Nucleus accumbens (tissue), 56 donors: ENCODE results near the gene ATXN7L3.

ENCODE experiments used
- DNase-seq, 56 donors: peaks; one replicate each; lab custom pipeline; 2025; lab: John Stamatoyannopoulos, UW

Gene ATXN7L3

GRCh38 chr17:44203731-44204440 lies 4.2 kb upstream of the ATXN7L3 start:
- DNase-seq: peak in 5 of 56 donors; percentile 2 to 58 (median 6)

- no peak for DNase-seq
Measured at GRCh38 chr17:44202756-44203155, 3.1 kb upstream of the ATXN7L3 start.

GRCh38 chr17:44200478-44201155 lies 933 bp upstream of the ATXN7L3 start:
- DNase-seq: peak in 4 of 56 donors; percentile 34 to 53 (median 50)

GRCh38 chr17:44198721-44199552 lies 747 bp downstream of the ATXN7L3 start:
- DNase-seq: peak in 33 of 56 donors; percentile 16 to 67 (median 45)

GRCh38 chr17:44197980-44198720 lies 1.5 kb downstream of the ATXN7L3 start:
- DNase-seq: peak in 17 of 56 donors; percentile 10 to 53 (median 39)

- DNase-seq: no peak
Measured at GRCh38 chr17:44197107-44197506, 2.6 kb downstream of the ATXN7L3 start.

- no peak for DNase-seq
Measured at GRCh38 chr17:44193326-44194084, 6.2 kb downstream of the ATXN7L3 start.

GRCh38 chr17:44192750-44193149 lies 6.9 kb downstream of the ATXN7L3 start:
- no peak for DNase-seq

GRCh38 chr17:44191941-44192496 lies 7.7 kb downstream of the ATXN7L3 start:
- no peak for DNase-seq

- no peak for DNase-seq
Measured at GRCh38 chr17:44191369-44191768, 8.3 kb downstream of the ATXN7L3 start.

- DNase-seq: no peak
Measured at GRCh38 chr17:44190481-44190880, 9.2 kb downstream of the ATXN7L3 start.

- no peak for DNase-seq
Measured at GRCh38 chr17:44188576-44189403, 10.9 kb downstream of the ATXN7L3 start.

- peak in 4 of 56 donors; percentile 84 to 86 (median 84) for DNase-seq
Measured at GRCh38 chr17:44187131-44187899, 12.4 kb downstream of the ATXN7L3 start.

GRCh38 chr17:44186307-44187130 lies 13.2 kb downstream of the ATXN7L3 start, which contains the start of gene TMUB2:
Gene TMUB2, plus strand, starts transcription at chr17:44186972. Its CDS starts 737 bp downstream, at chr17:44187709.
- DNase-seq: peak; percentile 87 to 100 (median 99)

GRCh38 chr17:44184212-44184810 lies 15.4 kb downstream of the ATXN7L3 start:
- no peak for DNase-seq

- no peak for DNase-seq
Measured at GRCh38 chr17:44183024-44183423, 16.7 kb downstream of the ATXN7L3 start.
